K562 (cell line): ENCODE results near the gene CCDC32. TPM values are rescaled to one million over a fixed set of nuclear protein-coding genes. Genes with fewer than 3 reads are reported as not detected.

Experiments used
- ATAC-seq: fragments of 200-7000 bp; cut with Tn5 transposase; 3 replicates; pipeline ENCODE4 v1.9.1; 2020; ENCODE audit warnings: moderate library complexity
- BruUV-seq: library from RNA; stranded (reverse); fragments of 400-500 nt; replicated peaks from 2 replicates; lab custom pipeline; 2021; lab: Mats Ljungman, UMichigan
- CTCF ChIA-PET: fragments of 300-600 bp; formaldehyde crosslinking; extraction: SDS; loops from one replicate; lab custom pipeline; 2021; ENCODE audit warnings: low intra/inter-chr PET ratio; lab: Yijun Ruan, JAX
- POLR2A ChIA-PET: fragments of 300-600, 350-650 bp; sonication (Branson Sonifier 250); formaldehyde crosslinking; extraction: SDS; loops from one replicate; lab custom pipeline; 2021; ENCODE audit warnings: antibody characterized with exemption, inconsistent platforms; lab: Yijun Ruan, JAX
- DNase-seq, 4 experiments: peaks; one replicate each; pipeline versions ENCODE4 v3.0.0 to v3.0.0-alpha.2; 2011 to 2018; ENCODE audit warnings: low spot score in 3 of 4, mixed read lengths in 3 of 4; ENCODE audit errors: extremely low read depth in 1 of 4
- FAIRE-seq: peaks from 2 replicates; lab custom pipeline; 2011; peaks lifted over from hg19 to GRCh38; lab: Jason Lieb, UNC
- H2AFZ ChIP-seq: 2 replicates; pipeline ENCODE4 v1.6.0; 2011; ENCODE audit warnings: low read depth, low read length, control low read depth, inconsistent platforms
- H3K27ac ChIP-seq: fragments of 200-600 bp; 3 replicates; pipeline ENCODE4 v1.8.0; 2011; ENCODE audit warnings: low read depth, mild to moderate bottlenecking, control low read depth, inconsistent platforms, low read length, moderate library complexity, mixed read lengths; ENCODE audit errors: extremely low read depth
- H3K27me3 ChIP-seq, 2 experiments: fragments of 300-600 bp in 1 of 2; 2 replicates in 1 of 2; 3 replicates in 1 of 2; pipeline versions ENCODE4 v1.6.0 to v1.8.0; 2011; ENCODE audit warnings: inconsistent platforms in 2 of 2, low read length in 2 of 2, mild to moderate bottlenecking in 1 of 2, mixed read lengths in 1 of 2, moderate library complexity in 1 of 2; ENCODE audit not compliant: control insufficient read depth in 2 of 2, insufficient read depth in 2 of 2
- H3K36me3 ChIP-seq: fragments of 300-600 bp; 3 replicates; pipeline ENCODE4 v1.8.0; 2011; ENCODE audit warnings: mild to moderate bottlenecking, low read length, inconsistent platforms; ENCODE audit not compliant: control insufficient read depth, insufficient read depth
- H3K4me1 ChIP-seq, 2 experiments: fragments of 200-600 bp in 1 of 2; replicated peaks in 1 of 2; 2 replicates in 1 of 2; 3 replicates in 1 of 2; pipeline versions ENCODE4 v1.5.1 to v1.8.0; 2011; ENCODE audit warnings: inconsistent platforms in 2 of 2, low read length in 2 of 2, mild to moderate bottlenecking in 1 of 2, mixed read lengths in 1 of 2, moderate library complexity in 1 of 2; ENCODE audit not compliant: control insufficient read depth in 2 of 2, insufficient read depth in 2 of 2
- H3K4me2 ChIP-seq: 2 replicates; pipeline ENCODE4 v1.6.1; 2011; ENCODE audit warnings: low read length, control low read depth, inconsistent platforms, mixed read lengths; ENCODE audit not compliant: insufficient read depth
- H3K4me3 ChIP-seq: fragments of 200-600 bp; sonication (generic), shearing (Covaris generic); 2 replicates; pipeline ENCODE4 v1.5.1; 2016; ENCODE audit warnings: control low read depth, inconsistent platforms
- H3K79me2 ChIP-seq: fragments of 200-600 bp; 3 replicates; pipeline ENCODE4 v1.8.0; 2011; ENCODE audit warnings: low read length, inconsistent platforms; ENCODE audit not compliant: control insufficient read depth, insufficient read depth
- H3K9ac ChIP-seq, 2 experiments: 2 replicates each; pipeline versions ENCODE4 v1.6.0 to v1.6.1; 2011; ENCODE audit warnings: low read depth in 2 of 2, low read length in 2 of 2, control low read depth in 1 of 2, inconsistent platforms in 1 of 2, mild to moderate bottlenecking in 1 of 2, mixed read lengths in 1 of 2; ENCODE audit not compliant: insufficient read depth in 1 of 2
- H3K9me1 ChIP-seq: one replicate; pipeline ENCODE4 v1.6.0; 2011; ENCODE audit warnings: inconsistent platforms, mild to moderate bottlenecking, low read length, moderate library complexity; ENCODE audit not compliant: control insufficient read depth, insufficient read depth
- H3K9me3 ChIP-seq: replicated peaks from 2 replicates; pipeline ENCODE4 v1.5.1; 2011; ENCODE audit warnings: low read depth, low read length, inconsistent platforms; ENCODE audit not compliant: control insufficient read depth, insufficient read depth
- H4K20me1 ChIP-seq: replicated peaks from 2 replicates; pipeline ENCODE4 v1.6.1; 2011; ENCODE audit warnings: low read length, inconsistent platforms, mixed read lengths; ENCODE audit not compliant: control insufficient read depth, insufficient read depth
- CTCFL ChIP-seq: IDR thresholded peaks from 2 replicates; pipeline ENCODE4 v1.6.1; 2011; ENCODE audit warnings: borderline replicate concordance, low read depth, mild to moderate bottlenecking, moderate library complexity, low read length; ENCODE audit not compliant: insufficient read depth, poor library complexity, severe bottlenecking
- ELF2 ChIP-seq: fragments of 250-450 bp; sonication (Bioruptor Pico); IDR thresholded peaks from 2 replicates; pipeline ENCODE4 v1.5.0; 2021; ENCODE audit warnings: mild to moderate bottlenecking
- FOXJ3 ChIP-seq: sonication (generic); formaldehyde crosslinking; IDR thresholded peaks from 2 replicates; pipeline ENCODE4 v1.4.0; 2020; ENCODE audit warnings: mild to moderate bottlenecking, missing genetic modification reagents
- HNRNPK ChIP-seq: fragments of 200-400 bp; formaldehyde crosslinking; IDR thresholded peaks from one replicate; pipeline ENCODE4 v1.6.1; 2018; ENCODE audit warnings: mild to moderate bottlenecking, low read depth, low read length; ENCODE audit not compliant: poor library complexity, severe bottlenecking
- POLR2H ChIP-seq: IDR thresholded peaks from 2 replicates; pipeline ENCODE4 v1.6.1; 2016; ENCODE audit warnings: missing genetic modification characterization, low read depth, mild to moderate bottlenecking, control low read depth, missing compliant biosample characterization, moderate library complexity
- PTTG1 ChIP-seq: fragments of 450-650 bp; IDR thresholded peaks from 2 replicates; pipeline ENCODE4 v1.6.1; 2016; ENCODE audit warnings: low read depth, mild to moderate bottlenecking, missing genetic modification characterization, missing compliant biosample characterization
- RBM14 ChIP-seq: fragments of 200-400 bp; formaldehyde crosslinking; IDR thresholded peaks from 2 replicates; pipeline ENCODE4 v1.6.1; 2018; ENCODE audit warnings: low read depth, mild to moderate bottlenecking, low read length, moderate library complexity, borderline replicate concordance; ENCODE audit not compliant: insufficient read depth
- RCOR1 ChIP-seq, 2 experiments: IDR thresholded peaks; 2 replicates each; pipeline ENCODE4 v1.6.1; 2012; ENCODE audit warnings: low read depth in 2 of 2, low read length in 2 of 2, borderline replicate concordance in 1 of 2, improper control_type of control experiment in 1 of 2
- RUNX1 ChIP-seq: sonication (generic); IDR thresholded peaks from 2 replicates; pipeline ENCODE4 v1.6.1; 2016; ENCODE audit warnings: antibody characterized with exemption, low read depth
- SIRT6 ChIP-seq: IDR thresholded peaks from one replicate; pipeline ENCODE4 v1.6.1; 2012; ENCODE audit warnings: low read depth, mild to moderate bottlenecking, control low read depth, inconsistent platforms, low read length, moderate library complexity
- ZNF699 ChIP-seq: fragments of 250-450 bp; sonication (Bioruptor Pico); IDR thresholded peaks from 2 replicates; pipeline ENCODE4 v1.8.0; 2021; ENCODE audit warnings: mild to moderate bottlenecking, moderate library complexity; ENCODE audit not compliant: insufficient replicate concordance
- ZNF780A ChIP-seq: fragments of 250-450 bp; sonication (Bioruptor Pico); IDR thresholded peaks from 2 replicates; pipeline ENCODE4 v1.5.0; 2021; ENCODE audit warnings: mild to moderate bottlenecking
- WGBS: fragments of 100-300 bp; shearing (Covaris generic); methylation state at CpG from one replicate; pipeline ENCODE4 v1.1.6; 2016; ENCODE audit warnings: low coverage, mixed read lengths; ENCODE audit not compliant: insufficient coverage; ENCODE audit errors: missing lambda C conversion rate; 5-methylcytosine and 5-hydroxymethylcytosine counted together
- in situ Hi-C: fragments of 300-500 bp; cut with MboI; formaldehyde crosslinking; loops from 4 replicates; pipeline ENCODE4 v1.15.0; 2018; ENCODE audit warnings: inconsistent platforms, mixed read lengths
- intact Hi-C: fragments of 100-400 bp; cut with micrococcal nuclease; formaldehyde crosslinking; loops from 2 replicates; pipeline ENCODE4 v1.14.2; 2022
- polyA plus RNA-seq, 8 experiments: library from polyadenylated mRNA; depleted of rRNA in 4 of 8; stranded (reverse) in 5 of 8; unstranded in 3 of 8; fragments of >200 nt; fragmentation: Nextera tagmentation in 2 of 8; fragmentation: Illumina TruSeq in 1 of 8; extraction: Ambion mirVana in 2 of 8; extraction: Trizol in 1 of 8; gene quantifications; 2 replicates each; pipeline versions ENCODE4 v1.2.1 to v1.2.3, GENCODE V29; 2011 to 2014; ENCODE audit warnings: inconsistent platforms in 1 of 8, missing spikeins in 1 of 8
- total RNA-seq, 7 experiments: library from RNA; depleted of rRNA in 6 of 7; stranded (reverse); fragments of >200 nt in 6 of 7; fragmentation: Illumina TruSeq in 2 of 7; extraction: Trizol in 2 of 7; gene quantifications; 2 replicates each; pipeline versions ENCODE4 v1.2.1 to v1.2.3, GENCODE V29; 2011 to 2021; ENCODE audit warnings: low replicate concordance in 1 of 7
- TF ChIP-seq, protein P1 (sequence below): sonication (generic); formaldehyde crosslinking; IDR thresholded peaks from 2 replicates; pipeline ENCODE4 v1.8.1; 2023; ENCODE audit warnings: mild to moderate bottlenecking, missing genetic modification reagents
- TF ChIP-seq, protein P2 (sequence below): fragments of 250-450 bp; sonication (Bioruptor Pico); IDR thresholded peaks from 2 replicates; pipeline ENCODE4 v1.5.1; 2021; ENCODE audit warnings: mild to moderate bottlenecking

Gene CCDC32
- total and polyA plus RNA-seq, 9 of the 15 experiments (the other 6 are each of a cell fraction or from before 2014, with no cell fraction given), result 22.2 to 94.8 (median 37.1) TPM

DNA sequence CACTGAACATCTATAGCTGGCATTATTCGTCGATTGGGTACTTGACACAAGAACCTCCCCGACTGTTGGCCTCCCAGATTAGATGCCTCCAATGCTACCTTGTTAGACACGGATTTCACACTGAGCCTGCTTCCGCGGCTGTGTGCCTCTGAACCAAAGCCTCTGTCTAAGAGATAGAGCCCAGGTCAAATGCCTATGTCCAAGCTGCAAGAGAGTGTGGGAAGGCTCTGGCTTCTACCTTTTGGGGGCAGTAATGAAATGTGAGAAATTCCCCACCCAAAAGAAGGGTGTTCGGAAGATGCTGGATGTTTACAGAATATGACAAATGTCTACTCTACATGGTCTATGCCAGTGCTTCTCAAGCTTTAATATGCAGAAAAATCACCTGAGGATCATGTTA is 2.3 kb upstream of the CCDC32 start:
- H2AFZ ChIP-seq, result peak overlapping the region; percentile 94
- in situ Hi-C loops (no loop called here), intact Hi-C loops (loop anchor here (1.0 to 10.0 kb wide), 2 partner anchors 27 to 188 kb away; partner anchors contain the start of genes KNL1 and RMDN3)
- H3K27me3 ChIP-seq, result no peaks in the 10 kb centered on the region
- H3K9me1 ChIP-seq, result no peaks in the 10 kb centered on the region
- 19% methylated on average over 7 of the region's 7 CpGs for WGBS
- peaks cover 20 to 25% of the 10 kb centered on the region in 2 experiments; a peak in 4 of 5 replicates for H3K4me1 ChIP-seq
- H3K36me3 ChIP-seq, result peaks cover 18% of the 10 kb centered on the region; the same call in 2 of the 3 replicates
- DNase-seq (peak in 3 of 4 experiments; percentile 24 to 80 (median 58)), FAIRE-seq (peak; percentile 86), ATAC-seq (peak; percentile 58)
- no peak overlapping the region for H3K4me3 ChIP-seq
- CTCF ChIA-PET, result no interaction called here
- no peaks in the 10 kb centered on the region for H4K20me1 ChIP-seq
- no TSS peak for BruUV-seq
- H3K27ac ChIP-seq, result no peak overlapping the region
- no peak overlapping the region; a peak in 1 of 4 replicates for H3K9ac ChIP-seq
- no peaks in the 10 kb centered on the region for H3K9me3 ChIP-seq
- peak overlapping the region; percentile 62 for H3K4me2 ChIP-seq
- POLR2A ChIA-PET, result interaction anchor here (0.6 to 1.1 kb wide), 4 partner anchors 17 to 537 kb away, joined by 3 read pairs; no protein-coding TSS in a partner anchor
- H3K79me2 ChIP-seq, result peaks cover 54% of the 10 kb centered on the region
- TF ChIP-seq, protein P1, sequence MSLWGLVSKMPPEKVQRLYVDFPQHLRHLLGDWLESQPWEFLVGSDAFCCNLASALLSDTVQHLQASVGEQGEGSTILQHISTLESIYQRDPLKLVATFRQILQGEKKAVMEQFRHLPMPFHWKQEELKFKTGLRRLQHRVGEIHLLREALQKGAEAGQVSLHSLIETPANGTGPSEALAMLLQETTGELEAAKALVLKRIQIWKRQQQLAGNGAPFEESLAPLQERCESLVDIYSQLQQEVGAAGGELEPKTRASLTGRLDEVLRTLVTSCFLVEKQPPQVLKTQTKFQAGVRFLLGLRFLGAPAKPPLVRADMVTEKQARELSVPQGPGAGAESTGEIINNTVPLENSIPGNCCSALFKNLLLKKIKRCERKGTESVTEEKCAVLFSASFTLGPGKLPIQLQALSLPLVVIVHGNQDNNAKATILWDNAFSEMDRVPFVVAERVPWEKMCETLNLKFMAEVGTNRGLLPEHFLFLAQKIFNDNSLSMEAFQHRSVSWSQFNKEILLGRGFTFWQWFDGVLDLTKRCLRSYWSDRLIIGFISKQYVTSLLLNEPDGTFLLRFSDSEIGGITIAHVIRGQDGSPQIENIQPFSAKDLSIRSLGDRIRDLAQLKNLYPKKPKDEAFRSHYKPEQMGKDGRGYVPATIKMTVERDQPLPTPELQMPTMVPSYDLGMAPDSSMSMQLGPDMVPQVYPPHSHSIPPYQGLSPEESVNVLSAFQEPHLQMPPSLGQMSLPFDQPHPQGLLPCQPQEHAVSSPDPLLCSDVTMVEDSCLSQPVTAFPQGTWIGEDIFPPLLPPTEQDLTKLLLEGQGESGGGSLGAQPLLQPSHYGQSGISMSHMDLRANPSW (CRISPR knock-in tag), result no peak
- TF ChIP-seq ZNF699 (CRISPR knock-in tag) (no peak), SIRT6 (no peak), HNRNPK (no peak), POLR2H (tag) (no peak), ELF2 (CRISPR knock-in tag) (no peak), CTCFL (peak; percentile 69), RCOR1 (IDR thresholded peaks at IDR 0.05; ENCODE audit: borderline replicate concordance in 1 of 2, low read depth in 2 of 2, low read length in 2 of 2) (peak in 1 of 2 experiments; percentile 66; a peak in 2 of 4 replicates), ZNF780A (no peak), PTTG1 (no peak), FOXJ3 (no peak), RBM14 (no peak), RUNX1 (no peak)
- TF ChIP-seq, protein P2, sequence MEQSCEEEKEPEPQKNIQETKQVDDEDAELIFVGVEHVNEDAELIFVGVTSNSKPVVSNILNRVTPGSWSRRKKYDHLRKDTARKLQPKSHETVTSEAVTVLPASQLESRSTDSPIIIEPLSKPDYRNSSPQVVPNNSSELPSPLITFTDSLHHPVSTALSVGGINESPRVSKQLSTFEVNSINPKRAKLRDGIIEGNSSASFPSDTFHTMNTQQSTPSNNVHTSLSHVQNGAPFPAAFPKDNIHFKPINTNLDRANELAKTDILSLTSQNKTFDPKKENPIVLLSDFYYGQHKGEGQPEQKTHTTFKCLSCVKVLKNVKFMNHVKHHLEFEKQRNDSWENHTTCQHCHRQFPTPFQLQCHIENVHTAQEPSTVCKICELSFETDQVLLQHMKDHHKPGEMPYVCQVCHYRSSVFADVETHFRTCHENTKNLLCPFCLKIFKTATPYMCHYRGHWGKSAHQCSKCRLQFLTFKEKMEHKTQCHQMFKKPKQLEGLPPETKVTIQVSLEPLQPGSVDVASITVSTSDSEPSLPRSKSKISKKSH (CRISPR knock-in tag), result no peak
